Measurements from ENCODE around the gene C14orf119.

Gene C14orf119

GRCh38 chr14:23141706-23142444 is 46.6 kb downstream of the C14orf119 start:
- Histone ChIP-seq H3K79me2 (ENCODE audit: control insufficient read depth, low read length) (no peaks in the 10 kb centered on the region), H3K36me3 (ENCODE audit: control insufficient read depth, low read length) (no peaks in the 10 kb centered on the region), H3K9me3 (ENCODE audit: control insufficient read depth, insufficient read depth, low read length) (no peaks in the 10 kb centered on the region), H3K4me2 (ENCODE audit: low read length) (no peak overlapping the region), H3K4me3 (ENCODE audit: low read length) (no peak overlapping the region), H3K27me3 (ENCODE audit: control insufficient read depth, low read length) (peaks cover 20% of the 10 kb centered on the region; the same call in 1 of the 2 replicates), H3K9me2 (replicated peaks; ENCODE audit: control insufficient read depth, low read length) (no peaks in the 10 kb centered on the region), H4K20me1 (ENCODE audit: control insufficient read depth, insufficient read depth, low read depth, low read length) (no peaks in the 10 kb centered on the region), H3K4me1 (ENCODE audit: control insufficient read depth, low read length) (no peaks in the 10 kb centered on the region), H3K27ac (ENCODE audit: low read depth, low read length) (no peak overlapping the region), H3F3A (ENCODE audit: control insufficient read depth, insufficient read depth) (no peaks in the 10 kb centered on the region)
- TF ChIP-seq EZH2phosphoT487 (IDR thresholded peaks at IDR 0.05; ENCODE audit: borderline replicate concordance, low read length) (no peak), CTCF (IDR thresholded peaks at IDR 0.05; ENCODE audit: low read depth, low read length, poor library complexity, severe bottlenecking) (no peak)

GRCh38 chr14:23142826-23143225 is 47.5 kb downstream of the C14orf119 start:
- H3K79me2 ChIP-seq (ENCODE audit: control insufficient read depth, low read length) = no peaks in the 10 kb centered on the region
- H4K20me1 ChIP-seq (ENCODE audit: control insufficient read depth, insufficient read depth, low read depth, low read length) = no peaks in the 10 kb centered on the region
- H3K9me3 ChIP-seq (ENCODE audit: control insufficient read depth, insufficient read depth, low read length) = no peaks in the 10 kb centered on the region
- no peak for TF ChIP-seq EZH2phosphoT487 (IDR thresholded peaks at IDR 0.05; ENCODE audit: borderline replicate concordance, low read length)
- TF ChIP-seq CTCF (IDR thresholded peaks at IDR 0.05; ENCODE audit: low read depth, low read length, poor library complexity, severe bottlenecking) = no peak
- peaks cover 20% of the 10 kb centered on the region; the same call in 1 of the 2 replicates for H3K27me3 ChIP-seq (ENCODE audit: control insufficient read depth, low read length)
- H3K4me2 ChIP-seq (ENCODE audit: low read length) = no peak overlapping the region
- no peaks in the 10 kb centered on the region for H3K36me3 ChIP-seq (ENCODE audit: control insufficient read depth, low read length)
- H3K4me3 ChIP-seq (ENCODE audit: low read length) = no peak overlapping the region
- H3K9me2 ChIP-seq (replicated peaks; ENCODE audit: control insufficient read depth, low read length) = no peaks in the 10 kb centered on the region
- no peaks in the 10 kb centered on the region for H3F3A ChIP-seq (ENCODE audit: control insufficient read depth, insufficient read depth)
- H3K4me1 ChIP-seq (ENCODE audit: control insufficient read depth, low read length) = no peaks in the 10 kb centered on the region
- H3K27ac ChIP-seq (ENCODE audit: low read depth, low read length) = no peak overlapping the region

GRCh38 chr14:23143911-23144310 is 48.6 kb downstream of the C14orf119 start:
- no peaks in the 10 kb centered on the region for H3K36me3 ChIP-seq (ENCODE audit: control insufficient read depth, low read length)
- H3K27ac ChIP-seq (ENCODE audit: low read depth, low read length) = no peak overlapping the region
- H4K20me1 ChIP-seq (ENCODE audit: control insufficient read depth, insufficient read depth, low read depth, low read length) = no peaks in the 10 kb centered on the region
- H3K27me3 ChIP-seq (ENCODE audit: control insufficient read depth, low read length) = peaks cover 19% of the 10 kb centered on the region; the same call in 1 of the 2 replicates
- no peaks in the 10 kb centered on the region for H3K9me3 ChIP-seq (ENCODE audit: control insufficient read depth, insufficient read depth, low read length)
- TF ChIP-seq EZH2phosphoT487 (IDR thresholded peaks at IDR 0.05; ENCODE audit: borderline replicate concordance, low read length) = no peak
- no peak for TF ChIP-seq CTCF (IDR thresholded peaks at IDR 0.05; ENCODE audit: low read depth, low read length, poor library complexity, severe bottlenecking)
- no peaks in the 10 kb centered on the region for H3K9me2 ChIP-seq (replicated peaks; ENCODE audit: control insufficient read depth, low read length)
- H3K4me1 ChIP-seq (ENCODE audit: control insufficient read depth, low read length) = peaks cover 5% of the 10 kb centered on the region; the same call in 1 of the 2 replicates
- no peaks in the 10 kb centered on the region for H3F3A ChIP-seq (ENCODE audit: control insufficient read depth, insufficient read depth)
- H3K79me2 ChIP-seq (ENCODE audit: control insufficient read depth, low read length) = no peaks in the 10 kb centered on the region
- no peak overlapping the region for H3K4me2 ChIP-seq (ENCODE audit: low read length)
- H3K4me3 ChIP-seq (ENCODE audit: low read length) = no peak overlapping the region
